AML-193 (cell line): ENCODE results near the gene RAB17.
"Not testable (repeated sequence)": the region's sequence is repeated elsewhere in the genome, so short reads cannot be mapped to it uniquely, and the experiment has no call there.

ENCODE experiments used
- DNase-seq, 2 experiments: peaks; one replicate each; lab custom pipeline; 2025; lab: John Stamatoyannopoulos, UW

The RAB17 gene

DNA sequence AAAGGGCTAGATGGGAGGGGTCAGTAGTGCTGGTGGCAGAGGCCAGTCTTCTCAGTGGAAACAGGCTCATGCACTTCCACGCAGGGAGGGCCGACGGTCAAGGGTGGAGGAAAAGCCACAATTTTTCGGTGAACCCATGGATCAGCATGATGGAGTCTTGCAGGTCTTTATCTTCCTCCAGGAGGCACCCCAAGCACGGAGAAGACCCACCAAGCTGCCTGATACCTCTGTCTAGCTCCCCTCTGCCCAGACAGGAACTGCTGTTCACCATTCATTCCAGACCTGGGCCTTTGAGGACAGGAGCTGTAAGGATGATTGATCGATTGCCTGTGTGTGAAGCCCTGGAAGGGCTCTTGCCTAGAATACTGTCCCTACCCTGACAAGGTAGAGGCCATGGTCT is 34.0 kb upstream of the RAB17 start:
- no peak for DNase-seq

DNA sequence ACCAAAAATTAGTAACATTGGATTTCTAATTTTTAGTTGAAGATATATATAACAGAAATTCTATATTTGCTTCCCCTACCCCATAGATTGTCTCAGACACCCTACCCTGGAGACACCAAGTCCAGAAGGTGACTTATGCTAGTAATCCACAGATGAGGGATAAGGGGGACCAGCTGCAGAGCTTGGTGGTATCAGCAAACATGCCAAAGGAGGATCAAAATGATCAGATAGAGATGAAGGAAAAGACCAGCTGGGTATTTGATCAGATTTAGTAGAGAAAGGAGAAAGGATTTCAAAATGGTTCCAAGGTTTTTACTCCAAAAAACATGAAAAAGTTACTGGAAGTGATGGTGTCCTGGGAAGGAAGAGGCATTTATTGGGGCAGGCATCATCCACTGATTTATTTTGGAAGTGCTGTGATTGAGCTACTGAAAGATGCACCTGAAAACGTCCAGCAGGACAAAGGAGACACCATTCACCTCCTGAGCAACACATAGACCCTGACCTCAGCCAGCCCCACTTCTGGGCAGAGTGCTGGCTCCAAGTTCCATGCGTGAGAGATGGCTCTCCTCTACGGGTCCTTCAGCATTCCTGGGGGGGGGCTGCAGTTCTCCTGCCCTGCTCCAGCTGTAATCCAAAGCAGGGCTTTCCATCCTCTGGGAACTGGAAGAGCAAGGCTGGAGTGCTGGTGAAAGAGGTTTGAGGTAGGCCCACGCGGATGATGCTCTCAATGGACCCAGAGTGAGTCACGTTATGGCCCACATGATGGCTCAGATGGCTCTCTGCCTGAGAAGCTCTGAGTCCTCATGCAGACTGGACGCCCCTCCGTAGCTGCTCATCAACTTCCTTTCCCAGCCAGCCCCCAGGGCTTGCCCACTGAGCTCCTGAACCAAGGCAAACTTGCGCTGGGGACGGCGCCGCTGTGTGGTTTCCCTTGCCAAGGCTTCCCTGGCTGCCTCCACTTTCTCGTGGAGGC is 33.2 kb upstream of the RAB17 start:
- no peak for DNase-seq

DNA sequence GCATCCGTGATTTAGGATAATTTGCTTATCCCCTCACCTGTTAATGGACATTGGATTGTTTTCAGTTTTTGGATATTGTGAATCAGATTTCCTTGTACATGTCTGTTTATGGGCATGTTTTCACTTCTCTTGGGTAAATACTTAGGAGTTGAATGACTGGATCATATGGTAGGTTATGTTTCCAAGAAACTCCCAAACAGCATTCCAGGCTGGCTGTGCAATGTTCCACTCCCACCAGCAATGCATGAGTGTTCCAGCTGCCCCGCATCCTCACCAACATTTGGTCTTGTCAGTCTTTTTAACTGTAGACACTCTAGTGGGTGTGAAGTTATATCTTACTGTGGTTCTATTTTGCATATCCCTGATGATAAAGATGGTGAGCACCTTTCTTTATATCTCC is 27.9 kb upstream of the RAB17 start:
- no peak for DNase-seq

- DNase-seq: no peak
These were observed 27.1 kb upstream of the RAB17 start for GRCh38 chr2:237617587-237617982.

DNA sequence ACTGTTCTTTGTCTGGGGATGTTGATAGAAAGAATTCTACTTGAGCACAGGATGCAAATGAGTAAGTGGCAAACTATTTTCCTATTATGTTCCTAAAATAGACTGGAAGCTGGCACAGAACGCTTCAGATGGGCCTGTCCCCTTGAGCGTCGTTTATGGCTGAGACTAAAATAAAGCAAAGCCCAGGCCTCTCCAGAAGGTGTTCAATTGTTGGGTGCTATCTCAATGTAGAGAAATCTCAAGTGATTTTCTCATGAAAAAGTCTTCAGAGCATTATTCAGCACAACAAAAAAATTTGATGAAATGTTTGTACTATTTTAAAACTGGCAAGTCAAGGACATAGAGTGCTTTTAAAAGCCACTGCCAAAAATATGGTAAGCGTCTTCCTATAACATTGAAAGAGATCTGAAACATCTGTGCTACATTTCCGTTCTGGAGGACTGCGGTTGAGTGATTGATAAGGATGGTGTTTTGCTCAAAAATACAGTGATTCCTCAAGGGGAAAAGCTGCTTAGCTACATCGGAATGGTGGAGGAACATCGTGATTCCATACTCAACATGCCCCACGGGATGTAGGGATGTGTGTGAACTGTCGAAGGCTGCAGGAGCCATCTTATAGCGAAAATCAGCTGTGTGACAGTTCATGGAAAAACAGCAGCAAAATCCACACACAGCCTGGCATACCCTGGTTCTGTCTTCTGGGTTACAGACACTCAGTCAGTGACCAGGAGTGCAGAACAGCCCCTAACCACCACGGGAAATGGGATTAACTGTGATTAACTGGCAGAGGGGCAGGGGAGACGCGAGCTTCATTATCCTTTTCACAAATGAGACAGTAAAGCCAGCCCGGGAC is 26.4 kb upstream of the RAB17 start:
- no peak for DNase-seq

DNA sequence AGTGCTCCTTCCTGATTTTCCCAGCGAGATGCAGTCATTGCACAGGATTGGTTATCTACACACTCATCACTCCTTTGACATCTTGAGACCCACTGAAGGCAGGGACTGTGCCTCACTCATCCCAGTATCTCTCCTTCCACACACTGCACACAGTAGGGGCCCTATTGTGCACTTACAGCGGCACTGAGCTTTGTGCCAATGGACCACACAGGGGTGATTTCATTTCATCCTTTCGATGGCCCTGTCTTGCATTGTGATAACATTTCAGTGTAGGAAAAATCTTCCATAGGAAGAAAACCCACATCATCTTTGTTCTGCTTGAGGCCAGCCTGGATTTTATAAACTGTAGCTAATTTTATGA is 25.8 kb upstream of the RAB17 start:
- no peak for DNase-seq

DNA sequence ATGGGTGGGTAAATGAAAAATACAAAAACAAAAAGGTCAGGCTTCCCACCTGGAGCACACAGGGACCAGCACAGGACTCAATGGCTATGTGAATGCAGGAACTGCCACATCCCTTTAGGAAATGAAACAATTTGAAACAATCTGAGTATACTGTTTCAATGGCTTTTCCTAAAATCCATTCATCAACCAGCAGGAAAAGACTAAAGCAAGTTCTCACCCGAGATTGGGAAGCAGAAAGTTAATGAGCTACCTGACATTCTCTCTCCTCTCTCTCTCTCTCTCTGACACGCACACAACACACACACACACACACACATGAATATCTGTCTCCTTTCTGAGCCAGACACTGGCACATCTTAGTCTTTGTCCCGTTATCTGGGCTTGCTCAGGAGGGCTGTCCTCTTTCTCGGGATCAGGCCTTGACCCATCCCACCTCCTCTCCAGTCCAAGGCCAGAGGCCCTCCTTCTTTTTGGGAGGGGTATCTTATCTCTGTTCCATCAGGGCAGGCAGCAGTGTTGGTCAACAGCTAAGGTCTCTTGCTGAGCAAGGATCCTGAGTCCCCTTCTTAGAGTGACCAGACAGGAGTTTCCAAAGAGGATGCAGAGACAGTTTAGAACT is 25.2 kb upstream of the RAB17 start:
- DNase-seq: no peak

DNA sequence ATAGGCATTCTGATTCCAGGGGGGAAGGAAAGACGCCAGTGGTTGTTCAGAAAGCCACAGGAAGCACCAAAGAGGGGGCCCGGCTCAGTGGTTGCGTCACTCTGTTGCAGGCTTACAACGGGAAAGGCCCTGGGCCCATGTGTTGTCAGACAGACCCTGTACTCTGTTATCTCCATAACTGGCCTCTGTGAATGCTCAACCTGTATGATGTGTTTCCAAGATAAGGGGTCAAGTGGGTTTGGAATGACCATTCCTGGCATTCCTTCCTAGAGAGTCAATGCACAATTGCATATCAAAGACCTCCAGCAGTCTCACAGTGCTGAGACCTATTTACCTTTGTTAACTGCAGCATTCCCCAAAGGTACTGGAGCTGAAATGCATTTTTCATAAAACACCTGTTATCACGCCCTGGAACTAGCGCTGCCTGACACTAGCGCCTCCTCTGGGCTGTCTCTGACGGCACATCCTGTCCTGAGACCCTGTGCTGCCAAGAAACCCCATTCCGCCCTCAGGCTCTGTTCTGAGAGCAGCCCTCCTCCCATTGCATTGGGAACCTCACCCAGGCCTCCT is 23.7 kb upstream of the RAB17 start:
- peak; percentile 25 to 48 for DNase-seq

- DNase-seq: no peak
These were observed 23.1 kb upstream of the RAB17 start for GRCh38 chr2:237613679-237614078.

DNA sequence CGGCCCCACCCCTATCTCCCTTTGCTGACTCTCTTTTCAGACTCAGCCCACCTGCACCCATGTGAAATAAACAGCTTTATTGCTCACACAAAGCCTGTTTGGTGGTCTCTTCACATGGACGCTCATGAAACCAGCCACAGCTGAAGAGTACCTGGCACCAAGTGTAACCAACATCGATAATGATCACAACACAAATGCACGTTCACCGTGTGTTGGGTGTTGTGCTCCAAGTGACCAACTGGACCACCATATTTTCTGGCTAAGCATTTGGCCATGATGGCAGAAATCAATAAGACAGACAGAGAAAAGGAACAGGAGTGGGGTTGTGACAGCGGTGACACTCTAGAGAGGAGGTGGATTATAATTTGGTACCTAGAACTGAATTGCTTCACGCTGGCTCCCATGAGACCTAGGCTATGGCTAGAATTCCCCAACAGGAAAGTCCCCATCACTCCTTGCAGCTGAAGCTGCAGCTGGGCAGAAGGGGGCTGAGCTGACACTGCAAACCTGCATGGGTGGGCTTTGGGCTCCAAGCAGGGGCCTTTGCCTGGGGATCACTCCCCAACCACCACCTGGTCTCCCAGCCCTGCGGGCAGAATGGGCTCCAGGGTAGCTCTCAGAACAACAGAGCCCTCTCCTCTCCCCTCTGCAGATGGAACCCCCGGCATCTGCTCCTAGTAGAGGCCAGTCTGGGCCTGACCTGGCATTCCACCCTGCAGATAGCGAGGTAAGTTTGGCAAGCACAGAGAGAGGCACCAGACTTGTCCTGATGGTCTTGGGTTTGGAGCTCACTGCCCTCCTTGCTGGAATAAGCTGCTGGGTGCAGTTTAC is 22.2 kb upstream of the RAB17 start:
- DNase-seq: no peak

DNA sequence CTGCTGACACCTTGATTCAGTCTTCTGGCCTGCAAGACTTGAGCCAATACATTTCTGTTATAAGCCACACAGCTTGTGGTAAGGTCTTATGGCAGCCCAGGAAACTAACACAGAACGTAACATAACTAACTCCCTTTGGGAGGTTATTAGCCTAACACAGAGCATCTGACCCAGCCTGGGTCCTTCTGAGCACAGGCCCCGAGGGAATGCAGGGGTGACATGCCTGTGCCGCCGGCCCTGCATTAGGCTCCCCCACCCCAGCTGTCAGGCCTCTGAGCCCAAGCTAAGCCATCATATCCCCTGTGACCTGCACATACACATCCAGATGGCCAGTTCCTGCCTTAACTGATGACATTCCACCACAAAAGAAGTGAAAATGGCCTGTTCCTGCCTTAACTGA is 16.0 kb upstream of the RAB17 start:
- DNase-seq: not testable (repeated sequence)

DNA sequence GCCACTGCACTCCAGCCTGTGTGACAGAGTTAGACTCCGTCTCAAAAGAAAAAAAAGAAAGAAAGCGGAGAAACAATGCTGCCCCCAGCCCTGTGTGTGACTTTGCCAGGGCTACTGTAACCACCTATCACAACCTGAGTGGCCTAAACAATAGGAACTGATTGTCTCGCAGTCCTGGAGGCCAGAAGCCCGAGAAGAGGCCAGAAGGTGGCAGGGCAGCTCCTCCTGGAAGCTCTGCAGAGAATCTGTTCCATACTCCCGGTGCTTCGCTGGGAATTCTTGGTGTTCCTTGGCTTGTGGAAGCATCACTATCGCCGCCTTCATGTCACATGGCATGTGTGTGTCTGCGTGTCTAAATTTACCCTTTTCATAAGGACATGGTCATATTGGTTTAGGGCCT is 14.4 kb upstream of the RAB17 start:
- no peak for DNase-seq

DNA sequence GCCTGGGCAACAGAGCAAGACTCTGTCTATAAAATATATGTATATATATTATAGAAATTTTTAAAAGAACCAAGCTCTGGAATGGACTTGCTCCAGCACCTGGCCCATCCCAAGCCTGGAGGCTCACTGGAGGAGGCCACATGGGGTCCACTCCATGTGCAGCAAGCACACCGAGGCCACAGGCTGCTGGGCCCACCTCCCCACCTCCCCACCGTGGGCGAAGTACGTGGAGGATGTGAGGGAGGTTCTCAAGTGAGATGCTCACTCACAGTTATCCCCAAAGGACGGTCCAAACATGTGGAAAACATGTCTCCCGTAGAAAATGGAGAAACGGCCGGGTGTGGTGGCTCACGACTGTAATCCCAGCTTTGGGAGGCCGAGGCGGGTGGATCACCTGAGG is 13.9 kb upstream of the RAB17 start:
- DNase-seq: no peak

GRCh38 chr2:237603718-237604362 is 13.3 kb upstream of the RAB17 start:
- DNase-seq: no peak

- DNase-seq: no peak
These were observed 12.6 kb upstream of the RAB17 start for GRCh38 chr2:237603049-237603717.

- DNase-seq: no peak
These were observed 11.9 kb upstream of the RAB17 start for GRCh38 chr2:237602409-237602808.

DNA sequence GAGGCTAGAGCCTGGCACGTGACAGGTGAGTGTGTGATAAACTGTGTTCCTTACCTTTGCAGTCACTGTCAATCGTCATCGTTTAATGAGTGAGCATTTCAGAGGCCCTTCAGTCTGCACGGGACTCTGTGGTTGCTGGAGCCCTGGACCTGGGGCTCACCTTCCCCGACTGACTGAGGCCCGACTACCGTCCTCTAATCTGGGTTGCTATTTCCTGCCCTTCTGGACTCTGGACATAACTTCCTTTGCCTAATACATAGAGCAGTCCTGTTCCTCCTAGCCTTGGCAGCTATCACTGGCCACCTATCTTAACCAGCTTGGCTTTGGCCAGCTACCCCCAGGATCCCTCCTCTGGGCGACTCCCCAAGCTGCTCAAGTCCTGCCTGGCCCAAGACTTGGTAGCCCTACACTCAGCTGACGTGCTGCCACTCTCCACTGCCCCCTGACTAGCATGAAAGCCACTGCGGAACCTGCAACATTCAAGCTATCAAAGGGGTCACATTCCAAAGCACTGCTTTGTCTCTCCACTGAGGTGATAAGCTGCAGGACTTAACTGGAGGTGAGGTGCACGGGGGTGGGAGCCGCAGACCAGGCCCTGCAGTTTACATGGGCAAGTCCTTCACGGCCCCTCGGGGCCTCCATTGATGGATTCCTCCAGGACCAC is 11.1 kb upstream of the RAB17 start:
- no peak for DNase-seq

DNA sequence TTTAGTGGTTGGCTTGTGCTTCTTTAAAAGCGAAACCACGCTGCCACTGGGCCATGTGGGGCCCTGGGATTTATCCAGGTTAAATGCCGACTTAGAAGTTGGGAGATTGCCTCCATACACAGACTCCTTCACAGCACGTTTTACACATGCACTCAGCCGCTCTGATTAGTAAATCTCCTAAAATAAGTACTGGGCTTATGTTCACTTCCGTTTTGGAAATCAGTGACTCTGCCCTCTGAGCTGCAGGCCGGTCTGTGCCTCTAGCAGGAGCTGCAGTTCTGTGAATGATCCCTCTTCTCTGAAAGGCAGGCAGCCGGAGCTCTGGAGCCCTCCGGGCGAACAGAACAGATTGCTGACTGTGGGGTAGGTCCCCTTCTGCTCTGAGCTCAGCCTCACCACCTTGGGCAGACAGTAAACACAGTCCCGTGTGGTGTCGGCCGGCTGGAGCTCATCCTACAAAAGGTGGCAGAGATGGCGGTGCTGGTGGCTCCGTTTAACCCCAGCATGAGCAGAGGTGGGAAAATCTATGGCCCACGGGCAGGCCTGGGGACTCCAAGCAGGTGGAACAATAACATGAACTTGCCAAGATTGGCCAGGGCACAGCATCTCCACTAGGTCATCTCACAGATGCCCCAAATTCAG is 9.8 kb upstream of the RAB17 start:
- DNase-seq: no peak

GRCh38 chr2:237599465-237600110 is 9.1 kb upstream of the RAB17 start:
- DNase-seq: no peak
